HUES6 (cell line): ENCODE data around the gene PLXDC1.

Experiments used
- H3K27ac ChIP-seq: 2 replicates; pipeline ENCODE4 v1.7.0; 2013; ENCODE audit warnings: low read depth, mild to moderate bottlenecking, low read length, inconsistent platforms
- H3K27me3 ChIP-seq: 2 replicates; pipeline ENCODE4 v1.6.1; 2013; ENCODE audit warnings: low read length; ENCODE audit not compliant: control insufficient read depth, insufficient read depth
- H3K36me3 ChIP-seq: 2 replicates; pipeline ENCODE4 v1.6.1; 2013; ENCODE audit warnings: low read length; ENCODE audit not compliant: control insufficient read depth, insufficient read depth
- H3K4me1 ChIP-seq: 2 replicates; pipeline ENCODE4 v1.6.1; 2013; ENCODE audit warnings: low read length; ENCODE audit not compliant: control insufficient read depth, insufficient read depth
- H3K4me3 ChIP-seq: 2 replicates; pipeline ENCODE4 v1.5.1; 2013; ENCODE audit warnings: low read depth, low read length
- H3K9ac ChIP-seq: one replicate; pipeline ENCODE4 v1.6.1; 2013; ENCODE audit warnings: mild to moderate bottlenecking, low read length
- H3K9me3 ChIP-seq: 2 replicates; pipeline ENCODE4 v1.6.1; 2013; ENCODE audit warnings: low read depth, low read length; ENCODE audit not compliant: control insufficient read depth, insufficient read depth

Gene PLXDC1

GRCh38 chr17:39178536-39178935 is 27.1 kb upstream of the PLXDC1 start:
- H3K9ac ChIP-seq: no peak overlapping the region
- peaks cover 17% of the 10 kb centered on the region for H3K36me3 ChIP-seq
- H3K27ac ChIP-seq: no peak overlapping the region

GRCh38 chr17:39177256-39177655 is 25.8 kb upstream of the PLXDC1 start:
- Histone ChIP-seq H3K9me3 (no peaks in the 10 kb centered on the region), H3K4me3 (peak overlapping the region; percentile 26; the same call in 1 of the 2 replicates), H3K9ac (no peak overlapping the region), H3K27me3 (no peaks in the 10 kb centered on the region), H3K4me1 (peaks cover 16% of the 10 kb centered on the region), H3K27ac (no peak overlapping the region), H3K36me3 (peaks cover 8% of the 10 kb centered on the region; the same call in 1 of the 2 replicates)

More at GRCh38 chr17:39178536-39178935, 27.1 kb upstream of the PLXDC1 start:
- Histone ChIP-seq H3K27me3 (no peaks in the 10 kb centered on the region), H3K4me1 (peaks cover 11% of the 10 kb centered on the region), H3K9me3 (no peaks in the 10 kb centered on the region), H3K4me3 (no peak overlapping the region)

GRCh38 chr17:39175695-39176093 is 24.3 kb upstream of the PLXDC1 start:
- peaks cover 4% of the 10 kb centered on the region; the same call in 1 of the 2 replicates for H3K36me3 ChIP-seq
- no peaks in the 10 kb centered on the region for H3K27me3 ChIP-seq
- H3K27ac ChIP-seq: no peak overlapping the region
- no peak overlapping the region for H3K9ac ChIP-seq
- H3K4me3 ChIP-seq: no peak overlapping the region
- H3K4me1 ChIP-seq: peaks cover 22% of the 10 kb centered on the region
- no peaks in the 10 kb centered on the region for H3K9me3 ChIP-seq

- H3K9ac ChIP-seq: no peak overlapping the region
- H3K9me3 ChIP-seq: no peaks in the 10 kb centered on the region
- H3K36me3 ChIP-seq: peaks cover 4% of the 10 kb centered on the region; the same call in 1 of the 2 replicates
- H3K27me3 ChIP-seq: no peaks in the 10 kb centered on the region
- peaks cover 22% of the 10 kb centered on the region for H3K4me1 ChIP-seq
- peak overlapping the region; percentile 25 for H3K4me3 ChIP-seq
- no peak overlapping the region for H3K27ac ChIP-seq
These were observed 23.7 kb upstream of the PLXDC1 start for GRCh38 chr17:39174920-39175694.

GRCh38 chr17:39173526-39174274 is 22.3 kb upstream of the PLXDC1 start:
- Histone ChIP-seq H3K27ac (no peak overlapping the region), H3K27me3 (no peaks in the 10 kb centered on the region), H3K4me1 (peaks cover 22% of the 10 kb centered on the region), H3K4me3 (no peak overlapping the region), H3K9me3 (no peaks in the 10 kb centered on the region), H3K9ac (no peak overlapping the region), H3K36me3 (peaks cover 4% of the 10 kb centered on the region; the same call in 1 of the 2 replicates)

- Histone ChIP-seq H3K4me1 (peaks cover 22% of the 10 kb centered on the region), H3K27me3 (no peaks in the 10 kb centered on the region), H3K27ac (no peak overlapping the region), H3K9ac (no peak overlapping the region), H3K36me3 (peaks cover 4% of the 10 kb centered on the region; the same call in 1 of the 2 replicates), H3K4me3 (no peak overlapping the region), H3K9me3 (no peaks in the 10 kb centered on the region)
These were observed 21.6 kb upstream of the PLXDC1 start for GRCh38 chr17:39173080-39173479.

- H3K36me3 ChIP-seq: 0 out of 2 replicates have a peak, but pooled peaks cover 4% of the 10 kb centered on the region
- H3K4me1 ChIP-seq: peaks cover 25% of the 10 kb centered on the region
- no peak overlapping the region for H3K27ac ChIP-seq
- H3K9me3 ChIP-seq: no peaks in the 10 kb centered on the region
- H3K4me3 ChIP-seq: no peak overlapping the region
- H3K27me3 ChIP-seq: no peaks in the 10 kb centered on the region
- H3K9ac ChIP-seq: no peak overlapping the region
These were observed 20.5 kb upstream of the PLXDC1 start for GRCh38 chr17:39171933-39172332.

GRCh38 chr17:39170558-39170957 is 19.1 kb upstream of the PLXDC1 start:
- H3K27me3 ChIP-seq: peaks cover 14% of the 10 kb centered on the region
- H3K9me3 ChIP-seq: no peaks in the 10 kb centered on the region
- H3K36me3 ChIP-seq: no peaks in the 10 kb centered on the region
- no peak overlapping the region for H3K27ac ChIP-seq
- peaks cover 39% of the 10 kb centered on the region for H3K4me1 ChIP-seq
- H3K9ac ChIP-seq: no peak overlapping the region
- no peak overlapping the region for H3K4me3 ChIP-seq

- H3K27me3 ChIP-seq: peaks cover 18% of the 10 kb centered on the region
- no peak overlapping the region for H3K27ac ChIP-seq
- no peaks in the 10 kb centered on the region for H3K36me3 ChIP-seq
- H3K4me1 ChIP-seq: peaks cover 39% of the 10 kb centered on the region
- H3K9ac ChIP-seq: no peak overlapping the region
- H3K4me3 ChIP-seq: no peak overlapping the region
- no peaks in the 10 kb centered on the region for H3K9me3 ChIP-seq
These were observed 18.7 kb upstream of the PLXDC1 start for GRCh38 chr17:39170109-39170508.

GRCh38 chr17:39169518-39169917 is 18.1 kb upstream of the PLXDC1 start:
- no peaks in the 10 kb centered on the region for H3K36me3 ChIP-seq
- peaks cover 36% of the 10 kb centered on the region for H3K4me1 ChIP-seq
- no peak overlapping the region for H3K4me3 ChIP-seq
- no peak overlapping the region for H3K9ac ChIP-seq
- peaks cover 21% of the 10 kb centered on the region for H3K27me3 ChIP-seq
- no peak overlapping the region for H3K27ac ChIP-seq
- no peaks in the 10 kb centered on the region for H3K9me3 ChIP-seq

- Histone ChIP-seq H3K27me3 (peaks cover 21% of the 10 kb centered on the region), H3K36me3 (no peaks in the 10 kb centered on the region), H3K4me3 (no peak overlapping the region), H3K9ac (no peak overlapping the region), H3K9me3 (no peaks in the 10 kb centered on the region), H3K4me1 (peaks cover 33% of the 10 kb centered on the region), H3K27ac (no peak overlapping the region)
These were observed 17.7 kb upstream of the PLXDC1 start for GRCh38 chr17:39169101-39169500.
